Neural progenitor cell (in vitro differentiated cells): Measurements from ENCODE around the gene SLC16A2.

Source experiments
- CTCF ChIP-seq: fragments of 200-600 bp; sonication (generic); IDR thresholded peaks from 2 replicates; pipeline ENCODE4 v1.5.1; 2017; ENCODE audit warnings: antibody characterized with exemption, mild to moderate bottlenecking
- EZH2 ChIP-seq: fragments of 200-600 bp; sonication (generic); IDR thresholded peaks from 2 replicates; pipeline ENCODE4 v1.6.1; 2017; ENCODE audit warnings: antibody characterized with exemption, mild to moderate bottlenecking, moderate library complexity
- EZH2phosphoT487 ChIP-seq: fragments of 200-600 bp; sonication (generic); IDR thresholded peaks from 2 replicates; pipeline ENCODE4 v1.6.1; 2017; ENCODE audit warnings: antibody characterized with exemption

GRCh38 chrX:74382613-74383012 lies 38.7 kb upstream of the SLC16A2 start:
- TF ChIP-seq CTCF (peak; percentile 74), EZH2 (no peak), EZH2phosphoT487 (no peak)
